HG03457 (cell line): ENCODE results near the gene ZFAND4.
"Not testable (repeated sequence)": the region's sequence is repeated elsewhere in the genome, so short reads cannot be mapped to it uniquely, and the experiment has no call there.

Experiments used
- ATAC-seq: cut with Tn5 transposase; IDR thresholded peaks from one replicate; pipeline ENCODE4 v1.9.1; 2021; ENCODE audit warnings: moderate number of reproducible peaks; ENCODE audit not compliant: unreplicated experiment

Gene ZFAND4

GRCh38 chr10:45644527-45644926, 28.0 kb downstream of the ZFAND4 start:
- ATAC-seq, result no peak

DNA sequence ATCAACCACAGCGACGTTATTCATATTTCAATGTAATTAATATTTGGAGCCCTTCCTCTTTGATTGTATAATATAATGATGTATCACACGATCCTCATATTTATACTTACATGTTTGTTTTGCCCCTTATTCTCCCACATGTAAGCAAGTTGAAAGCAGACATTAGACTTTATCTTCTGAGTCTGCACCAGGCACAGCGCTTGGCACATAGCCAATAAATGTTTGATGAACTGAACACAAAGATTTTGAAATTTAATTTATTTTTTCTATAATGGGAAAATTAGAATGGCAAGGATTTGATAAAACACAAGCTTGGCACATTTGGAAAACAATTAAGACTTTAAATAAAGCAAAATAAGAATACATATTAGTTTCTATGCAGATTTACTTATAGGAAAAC, 31.6 kb downstream of the ZFAND4 start:
- ATAC-seq, result no peak

GRCh38 chr10:45640049-45640448, 32.5 kb downstream of the ZFAND4 start:
- no peak for ATAC-seq

DNA sequence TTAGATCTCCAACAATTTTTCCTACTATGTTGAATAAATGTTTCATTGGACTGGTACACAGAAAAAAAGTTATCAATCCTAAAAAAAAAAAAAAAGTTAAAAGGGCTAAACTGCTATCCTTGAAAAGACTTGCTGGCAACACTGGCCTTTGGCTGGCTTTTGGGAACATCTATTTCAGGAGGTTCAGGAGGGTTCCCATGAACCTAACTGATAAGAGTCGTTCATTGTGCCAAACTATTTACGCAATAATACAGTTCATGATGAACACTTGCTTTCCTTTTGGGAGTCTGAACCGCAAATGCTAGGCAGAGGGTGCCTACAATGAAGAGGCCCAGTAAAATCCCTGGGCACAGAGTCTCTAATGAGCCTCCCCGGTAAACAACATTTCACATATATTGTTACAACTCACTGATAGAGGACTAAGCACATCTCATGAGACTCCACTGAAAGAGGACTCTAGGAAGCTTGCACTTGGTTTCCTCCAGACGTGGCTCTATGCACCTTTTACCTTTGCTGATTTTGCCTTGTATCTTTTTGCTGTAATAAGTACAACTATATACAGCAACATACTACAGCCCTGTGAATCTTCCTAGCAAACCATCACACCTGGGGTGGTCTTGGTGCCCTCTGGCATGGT, 45.0 kb downstream of the ZFAND4 start:
- no peak for ATAC-seq

- ATAC-seq, result no peak
Measured at GRCh38 chr10:45625879-45626278, 46.7 kb downstream of the ZFAND4 start.

DNA sequence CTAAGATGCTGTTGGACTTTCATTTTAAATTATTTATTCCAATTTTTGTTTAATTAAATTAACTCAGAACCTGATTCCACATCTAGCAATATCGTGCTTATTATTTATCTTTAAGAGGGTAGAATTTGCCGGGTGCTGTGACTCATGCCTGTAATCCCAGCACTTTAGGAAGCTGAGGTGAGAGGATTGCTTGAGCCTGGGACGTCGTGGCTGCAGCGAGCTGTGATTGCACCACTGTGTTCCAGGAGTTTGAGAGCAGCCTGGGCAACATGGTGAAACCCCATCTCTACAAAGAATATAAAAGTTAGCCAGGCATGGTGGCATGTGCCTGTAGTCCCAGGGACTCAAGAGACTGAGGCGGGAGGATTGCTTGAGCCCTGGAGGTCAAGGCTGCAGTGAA, 47.8 kb downstream of the ZFAND4 start:
- ATAC-seq, result no peak

- ATAC-seq, result no peak
Measured at GRCh38 chr10:45614869-45615268, 57.7 kb downstream of the ZFAND4 start.

DNA sequence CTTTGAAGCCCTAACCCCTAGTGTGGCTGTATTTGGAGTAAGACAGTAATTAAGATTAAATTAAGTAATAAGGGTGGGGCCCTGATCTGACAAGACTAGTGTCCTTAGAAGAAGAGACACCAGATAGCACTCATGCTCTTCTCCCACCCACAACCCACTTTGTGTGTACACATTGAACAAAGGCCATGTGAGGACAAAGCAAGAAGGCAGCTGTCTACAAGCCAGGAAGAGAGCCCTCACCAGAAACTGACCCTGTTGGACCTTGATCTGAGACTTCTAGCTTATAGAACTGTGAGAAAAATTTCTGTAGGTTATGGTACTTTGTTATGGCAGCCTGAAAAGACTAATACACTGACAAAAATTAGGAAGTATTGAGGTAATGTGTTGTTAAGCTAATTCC, 59.8 kb downstream of the ZFAND4 start:
- no peak for ATAC-seq

DNA sequence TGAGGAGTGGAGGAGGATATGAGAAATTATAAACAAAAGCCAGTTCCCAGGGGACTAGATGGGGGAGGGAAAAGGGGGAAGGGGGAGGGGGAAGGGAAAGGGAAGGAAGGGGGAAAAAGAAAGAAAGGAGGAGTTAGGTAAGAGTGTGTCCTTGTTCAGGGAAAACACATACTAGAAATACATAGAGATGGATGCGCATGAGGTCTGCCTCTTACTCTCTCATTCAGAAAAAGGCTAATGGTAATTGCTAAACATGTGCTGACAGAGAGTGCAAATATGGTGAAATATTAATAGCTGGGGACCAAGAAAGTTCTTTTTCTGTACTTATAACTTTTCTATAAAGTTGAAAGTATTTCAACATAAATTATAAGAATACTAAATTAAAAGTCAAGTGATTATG, 64.5 kb downstream of the ZFAND4 start:
- ATAC-seq, result no peak

- ATAC-seq, result no peak
Measured at GRCh38 chr10:45607276-45607675, 65.3 kb downstream of the ZFAND4 start.

- ATAC-seq, result no peak
Measured at GRCh38 chr10:45602836-45603235, 69.7 kb downstream of the ZFAND4 start.

DNA sequence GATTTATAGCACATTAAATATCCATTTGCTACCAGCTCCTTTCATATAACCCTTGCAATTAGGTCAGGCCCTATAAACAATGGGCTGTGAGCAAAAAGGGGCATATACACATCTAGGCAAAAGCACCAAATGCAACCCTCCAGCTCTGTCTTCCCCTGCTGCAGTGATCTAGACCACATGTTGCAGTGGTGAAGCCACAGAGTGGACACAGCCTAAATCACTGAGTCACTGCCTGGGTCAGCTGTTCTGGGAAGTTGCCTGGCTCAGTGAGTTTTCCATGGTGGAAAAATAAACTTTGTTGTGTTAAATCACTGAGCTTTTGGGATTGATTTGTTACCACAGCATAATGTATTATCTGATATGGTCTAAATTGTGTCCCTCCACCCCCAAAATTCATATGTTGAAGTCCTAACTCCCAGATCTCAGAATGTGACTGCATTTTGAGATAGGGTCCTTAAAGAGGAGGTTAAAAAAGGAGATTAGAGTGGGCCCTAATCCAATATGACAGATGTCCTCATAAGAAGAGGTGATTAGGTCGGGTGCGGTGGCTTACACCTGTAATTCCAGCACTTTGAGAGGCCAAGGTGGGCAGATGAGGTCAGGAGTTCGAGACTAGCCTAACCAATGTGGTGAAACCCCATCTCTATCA, 70.4 kb downstream of the ZFAND4 start:
- ATAC-seq, result no peak

DNA sequence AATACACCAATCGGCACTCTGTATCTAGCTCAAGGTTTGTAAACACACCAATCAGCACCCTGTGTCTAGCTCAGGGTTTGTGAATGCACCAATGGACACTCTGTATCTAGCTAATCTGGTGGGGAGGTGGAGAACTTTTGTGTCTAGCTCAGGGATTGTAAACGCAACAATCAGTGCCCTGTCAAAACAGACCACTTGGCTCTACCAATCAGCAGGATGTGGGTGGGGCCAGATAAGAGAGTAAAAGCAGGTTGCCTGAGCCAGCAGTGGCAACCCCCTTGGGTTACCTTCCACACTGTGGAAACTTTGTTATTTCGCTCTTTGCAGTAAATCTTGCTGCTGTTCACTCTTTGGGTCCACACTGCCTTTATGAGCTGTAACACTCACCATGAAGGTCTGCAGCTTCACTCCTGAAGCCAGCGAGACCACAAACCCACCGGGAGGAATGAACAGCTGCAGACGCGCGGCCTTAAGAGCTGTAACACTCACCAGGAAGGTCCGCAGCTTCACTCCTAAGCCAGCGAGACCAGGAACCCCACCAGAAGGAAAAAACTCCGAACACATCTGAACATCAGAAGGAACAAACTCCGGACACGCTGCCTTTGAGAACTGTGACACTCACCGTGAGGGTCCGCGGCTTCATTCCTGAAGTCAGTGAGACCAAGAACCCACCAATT, 71.2 kb downstream of the ZFAND4 start:
- ATAC-seq, result not testable (repeated sequence)

DNA sequence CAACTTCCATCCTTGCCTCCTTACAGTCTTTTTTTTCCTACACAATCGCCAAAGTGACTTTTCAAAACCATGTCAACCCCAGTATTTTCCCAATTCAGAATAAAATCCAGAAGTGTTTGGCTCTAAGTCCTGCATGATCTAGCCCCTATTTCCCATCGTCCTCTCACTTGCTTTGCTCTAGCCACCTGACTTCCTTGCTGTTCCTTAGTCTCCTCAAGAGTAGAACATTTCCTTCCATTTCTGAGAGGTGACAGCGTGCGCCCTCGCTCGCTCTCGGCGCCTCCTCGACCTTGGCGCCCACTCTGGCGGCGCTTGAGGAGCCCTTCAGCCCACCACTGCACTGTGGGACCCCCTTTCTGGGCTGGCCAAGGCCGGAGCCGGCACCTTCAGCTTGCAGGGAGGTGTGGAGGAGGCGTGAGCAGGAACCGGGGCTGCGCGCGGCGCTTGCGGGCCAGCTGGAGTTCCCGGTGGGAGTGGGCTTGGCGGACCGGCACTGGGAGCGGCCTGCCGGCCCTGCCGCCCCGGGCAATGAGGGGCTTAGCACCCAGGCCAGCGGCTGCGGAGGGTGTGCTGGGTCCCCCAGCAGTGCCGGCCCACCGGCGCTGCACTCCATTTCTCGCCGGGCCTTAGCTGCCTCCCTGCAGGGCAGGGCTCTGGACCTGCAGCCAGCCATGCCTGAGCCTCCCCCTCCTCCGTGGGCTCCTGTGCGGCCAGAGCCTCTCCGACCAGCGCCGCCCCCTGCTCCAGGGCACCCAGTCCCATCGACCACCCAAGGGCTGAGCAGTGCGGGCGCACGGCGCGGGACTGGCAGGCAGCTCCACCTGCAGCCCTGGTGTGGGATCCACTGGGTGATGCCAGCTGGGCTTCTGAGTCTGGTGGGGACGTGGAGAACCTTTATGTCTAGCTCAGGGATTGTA, 72.0 kb downstream of the ZFAND4 start:
- ATAC-seq, result not testable (repeated sequence)

DNA sequence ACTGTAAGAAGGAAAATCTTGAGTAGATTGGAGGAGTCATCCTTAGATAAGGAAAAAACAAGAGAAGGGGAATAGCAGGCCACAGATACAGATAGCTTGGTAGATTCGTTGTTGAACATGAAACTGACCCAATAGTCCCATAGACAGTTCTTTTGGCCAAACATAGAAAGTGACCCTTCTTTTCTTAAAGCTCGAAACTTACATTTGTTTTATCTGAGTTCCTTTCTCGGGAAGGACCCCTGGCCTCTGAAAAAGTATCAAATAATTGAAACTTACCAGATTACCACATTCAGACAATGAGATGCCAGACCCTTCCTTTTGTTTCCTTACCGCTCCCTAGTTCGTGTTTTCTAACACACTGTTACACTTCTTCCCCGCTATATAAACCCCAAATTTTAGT, 72.9 kb downstream of the ZFAND4 start:
- ATAC-seq, result no peak

- ATAC-seq, result no peak
Measured at GRCh38 chr10:45599021-45599603, 73.5 kb downstream of the ZFAND4 start.

DNA sequence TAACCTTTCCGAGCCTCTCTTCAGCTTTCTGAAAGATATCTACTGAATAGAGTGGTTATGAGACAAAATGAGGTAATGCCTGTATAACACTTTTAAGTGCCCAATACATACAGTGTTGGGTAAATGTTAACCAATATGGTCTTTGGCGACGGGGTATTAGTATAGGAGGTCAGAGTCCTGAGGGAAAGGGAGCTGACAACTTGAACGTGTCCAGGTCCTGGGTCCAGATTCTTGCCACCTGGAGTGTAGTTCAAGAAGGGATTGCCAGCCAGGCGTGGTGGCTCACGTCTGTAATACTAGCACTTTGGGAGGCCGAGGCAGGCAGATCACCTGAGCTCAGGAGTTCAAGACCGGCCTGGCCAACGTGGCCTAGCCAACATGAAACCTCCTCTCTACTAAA, 76.0 kb downstream of the ZFAND4 start:
- ATAC-seq, result no peak

GRCh38 chr10:45594276-45595157, 78.1 kb downstream of the ZFAND4 start:
- ATAC-seq, result peak; percentile 84

DNA sequence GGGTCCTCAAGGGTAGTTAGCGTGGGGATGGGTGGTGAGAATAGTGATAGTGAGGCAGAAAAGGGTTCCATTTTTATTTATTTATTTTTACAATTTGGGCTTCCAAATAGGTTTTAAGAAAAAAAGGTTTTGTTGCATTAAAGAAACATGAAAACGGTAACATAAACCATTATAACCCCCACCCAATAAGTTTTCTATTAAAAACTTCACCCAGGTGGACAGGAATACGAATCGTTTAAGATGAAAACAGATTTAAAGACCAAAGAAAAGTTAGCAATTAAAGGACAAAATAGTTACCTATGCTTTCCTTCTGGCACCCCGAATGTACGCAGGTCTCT, 78.7 kb downstream of the ZFAND4 start:
- no peak for ATAC-seq

DNA sequence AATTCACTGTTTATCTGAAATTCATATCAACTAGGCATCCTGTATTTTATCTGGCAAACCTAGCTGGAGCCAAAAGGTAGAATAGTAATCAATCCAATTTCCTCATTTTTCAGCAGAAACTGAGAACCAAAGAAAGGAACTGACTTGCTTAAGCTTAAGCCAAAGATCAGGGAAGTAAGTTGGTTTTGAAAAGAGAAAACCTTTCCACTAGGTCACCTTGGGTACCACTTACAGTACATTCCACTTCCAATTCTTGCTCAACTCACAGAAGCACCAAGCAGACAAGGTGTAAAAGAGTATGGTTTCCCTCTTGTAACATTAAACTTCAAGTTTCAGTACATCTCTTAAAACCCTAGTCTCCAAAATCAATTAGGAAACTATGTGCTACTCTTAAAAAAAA, 79.6 kb downstream of the ZFAND4 start:
- ATAC-seq, result no peak
